ENCODE data around the gene TNFAIP2. TPM values are rescaled to one million over a fixed set of nuclear protein-coding genes. Genes with fewer than 3 reads are reported as not detected.

TNFAIP2 gene
- total and polyA plus RNA-seq, 2 of the 4 experiments (the other 2 are of a cell fraction), result 6.3 to 9.6 TPM

- H3K23ac ChIP-seq (ENCODE audit: low read depth, low read length), result no peak overlapping the region
- H3K27me3 ChIP-seq (ENCODE audit: control insufficient read depth, insufficient read depth, low read length), result peaks cover 57% of the 10 kb centered on the region
- peaks cover 2% of the 10 kb centered on the region; the same call in 1 of the 2 replicates for H3K9me3 ChIP-seq (ENCODE audit: control insufficient read depth, insufficient read depth, low read length)
- ChIA-PET POLR2A (ENCODE audit: unreplicated experiment) (no interaction called here), CTCF (interaction anchor here (1.1 kb wide), 1 partner anchor 11 kb away, joined by 3 read pairs; no protein-coding TSS in a partner anchor)
- dilution Hi-C loops (cut with HindIII; ENCODE audit: low sequenced_read_pairs, unreplicated experiment), result no loop called here
- no peak overlapping the region for H2AFZ ChIP-seq (replicated peaks; ENCODE audit: low read length, poor library complexity)
- no peak overlapping the region for H4K8ac ChIP-seq (ENCODE audit: low read depth in 2 of 2, low read length in 2 of 2)
- DNase-seq, result no peak
- H3K36me3 ChIP-seq (ENCODE audit: control insufficient read depth, insufficient read depth, low read length), result no peaks in the 10 kb centered on the region
- H3K9ac ChIP-seq (ENCODE audit: low read depth, low read length), result no peak overlapping the region
- H3K9me1 ChIP-seq (ENCODE audit: insufficient read depth, low read length), result no peaks in the 10 kb centered on the region
- no peak overlapping the region for H3K27ac ChIP-seq (ENCODE audit: insufficient read depth, low read length)
- no peak overlapping the region for H2BK120ac ChIP-seq (ENCODE audit: low read depth, low read length)
- in situ Hi-C loops (cut with MboI; ENCODE audit: low sequenced_read_pairs), result no loop called here
- no TSS peak for BruUV-seq (replicated peaks)
- no peak overlapping the region for H2BK5ac ChIP-seq (ENCODE audit: low read depth, low read length, poor library complexity, severe bottlenecking)
- H2BK20ac ChIP-seq (ENCODE audit: low read depth, low read length), result no peak overlapping the region
- H3K79me1 ChIP-seq (ENCODE audit: low read depth in 1 of 2, low read length in 2 of 2), result no peaks in the 10 kb centered on the region
- H4K5ac ChIP-seq (ENCODE audit: low read depth, low read length), result no peak overlapping the region
- H3K18ac ChIP-seq (ENCODE audit: low read depth, low read length), result no peak overlapping the region
- H3K4me1 ChIP-seq (ENCODE audit: control insufficient read depth, insufficient read depth, low read length), result peaks cover 3% of the 10 kb centered on the region; the same call in 1 of the 2 replicates
- no peak overlapping the region for H3K14ac ChIP-seq (replicated peaks; ENCODE audit: low read depth, low read length)
- no peak overlapping the region for H3K4ac ChIP-seq (ENCODE audit: low read depth, low read length)
- no peak overlapping the region for H3K4me3 ChIP-seq (ENCODE audit: insufficient read depth, low read depth, low read length)
- TF ChIP-seq CTCF (conservative IDR thresholded peaks at IDR 0.05; ENCODE audit: low read depth, low read length) (0 out of 2 replicates have a peak, but pooled peaks have one; percentile 8), MAFK (IDR thresholded peaks at IDR 0.05; ENCODE audit: low read depth, low read length) (no peak), CHD1 (IDR thresholded peaks at IDR 0.05; ENCODE audit: low read depth, low read length) (no peak)
- intact Hi-C loops (cut with micrococcal nuclease), result no loop called here
- no peak overlapping the region for H4K91ac ChIP-seq (ENCODE audit: insufficient read depth, low read depth, low read length)
- no peak overlapping the region for H3K4me2 ChIP-seq (ENCODE audit: low read depth, low read length)
- H2AK9ac ChIP-seq (replicated peaks; ENCODE audit: low read depth, low read length, poor library complexity), result peak overlapping the region; percentile 61
- H3K56ac ChIP-seq (ENCODE audit: extremely low read depth, insufficient read depth, low read length), result no peak overlapping the region
- no peaks in the 10 kb centered on the region for H4K20me1 ChIP-seq (ENCODE audit: insufficient read depth, low read length)
- H2BK15ac ChIP-seq (ENCODE audit: low read depth, low read length), result no peak overlapping the region
- no peak for ATAC-seq (ENCODE audit: low read depth)
- no peak overlapping the region for H2AK5ac ChIP-seq (ENCODE audit: low read depth, low read length)
- 84% methylated on average over 12 of the region's 24 CpGs; no CpG with 5 or more reads in 1 of the 2 experiments for WGBS, 2 experiments (ENCODE audit: extremely low coverage in 2 of 2, insufficient read length in 1 of 2)
Observed at GRCh38 chr14:103085106-103086091, 37.9 kb upstream of the TNFAIP2 start.

Data from IMR-90 (cell line).